Stimulated activated CD8-positive, alpha-beta memory T cell treated with anti-CD3 and anti-CD28 coated beads, Interleukin-15, amount 100 ng/mL, for 4 hours (primary cell): Measurements from ENCODE around the gene IQGAP1.

Experiments
- DNase-seq, 2 donors: peaks; one replicate each; pipeline ENCODE4 v3.0.0-alpha.2; 2020; ENCODE audit warnings: low read depth in 2 of 2

The IQGAP1 gene

GRCh38 chr15:90435652-90436337 is 47.8 kb downstream of the IQGAP1 start:
- no peak for DNase-seq

GRCh38 chr15:90436952-90437351 is 48.9 kb downstream of the IQGAP1 start:
- DNase-seq: no peak

GRCh38 chr15:90437516-90437915 is 49.5 kb downstream of the IQGAP1 start:
- DNase-seq: no peak

- DNase-seq: no peak
Observed at GRCh38 chr15:90439946-90440345, 51.9 kb downstream of the IQGAP1 start.

- DNase-seq: no peak
Observed at GRCh38 chr15:90441027-90441426, 53.0 kb downstream of the IQGAP1 start.

DNA sequence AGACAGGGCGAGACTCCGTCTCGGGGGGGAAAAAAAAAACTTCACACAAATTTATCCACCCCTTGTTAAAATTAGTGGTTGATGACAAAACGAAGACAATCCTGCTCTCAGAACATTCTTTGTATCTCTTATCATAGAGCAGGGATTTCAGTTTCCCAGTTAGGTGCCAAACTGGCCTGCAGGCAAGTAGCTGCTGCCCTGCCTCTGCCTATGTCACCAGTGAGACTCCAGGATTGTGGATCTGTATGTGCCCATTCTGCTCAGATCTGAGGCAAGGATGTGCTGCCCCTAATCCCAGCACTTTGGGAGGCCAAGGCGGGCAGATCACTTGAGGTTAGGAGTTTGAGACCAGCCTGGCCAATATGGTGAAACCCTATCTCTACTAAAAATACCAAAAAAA is 54.4 kb downstream of the IQGAP1 start:
- DNase-seq: no peak

DNA sequence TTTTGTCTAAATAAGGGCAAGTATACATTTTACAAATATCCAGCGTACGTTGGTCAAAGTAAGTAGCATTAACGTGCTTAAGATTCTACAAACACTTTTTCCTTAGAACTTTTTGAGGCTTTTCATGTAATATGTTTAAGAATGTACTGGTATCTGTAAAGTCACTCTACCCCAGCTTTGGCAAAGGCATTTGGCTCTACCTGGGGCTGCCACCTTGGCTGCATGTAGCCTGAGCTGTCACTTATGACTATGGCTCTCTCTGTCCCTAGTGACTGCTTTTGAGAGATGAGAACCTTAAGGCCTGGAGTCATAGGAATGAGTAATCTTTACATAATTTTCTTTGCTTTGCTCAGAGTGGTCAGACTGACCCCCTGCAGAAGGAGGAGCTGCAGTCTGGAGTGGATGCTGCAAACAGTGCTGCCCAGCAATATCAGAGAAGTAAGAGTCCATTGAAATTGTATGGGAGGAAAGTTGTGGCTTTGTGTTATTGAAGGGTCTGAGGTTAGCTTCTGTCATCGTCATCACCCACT is 61.2 kb downstream of the IQGAP1 start:
- DNase-seq: no peak

DNA sequence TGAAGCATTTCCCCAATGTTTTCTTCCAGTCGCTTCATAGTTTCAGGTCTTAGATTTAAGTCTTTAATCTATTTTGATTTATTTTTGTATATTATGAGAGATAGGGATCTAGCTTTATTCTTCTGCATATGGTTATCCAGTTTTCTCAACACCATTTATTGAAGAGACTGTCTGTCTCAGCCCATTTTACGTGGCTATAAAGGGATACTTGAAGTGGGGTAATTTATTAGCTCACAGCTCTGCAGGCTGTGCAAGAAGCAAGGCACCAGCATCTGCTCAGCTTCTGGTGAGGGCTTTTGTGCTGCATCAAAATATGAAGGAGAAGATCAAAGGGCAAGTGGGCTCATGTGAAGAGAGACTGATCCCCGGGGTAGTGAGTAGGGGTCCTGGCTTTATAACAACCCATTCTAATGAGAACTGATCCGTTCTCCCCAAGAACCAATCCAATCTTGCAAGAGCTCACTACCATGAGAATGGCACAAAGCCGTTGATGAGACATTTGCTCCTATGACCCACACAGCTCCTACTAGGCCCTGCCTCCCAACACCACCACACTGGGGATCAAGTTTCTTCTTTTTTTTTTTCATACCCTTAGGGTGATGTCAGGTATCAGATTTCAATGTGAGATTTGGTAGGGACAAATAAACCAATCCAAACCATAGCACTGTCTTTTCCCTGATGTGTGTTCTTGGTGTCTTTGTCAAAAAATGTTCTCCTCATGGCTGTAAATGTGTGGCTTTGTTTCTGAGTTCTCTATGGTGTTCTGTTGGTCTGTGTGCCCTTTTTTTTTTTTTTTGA is 63.2 kb downstream of the IQGAP1 start:
- DNase-seq: no peak

- no peak for DNase-seq
Observed at GRCh38 chr15:90456236-90456635, 68.2 kb downstream of the IQGAP1 start.

DNA sequence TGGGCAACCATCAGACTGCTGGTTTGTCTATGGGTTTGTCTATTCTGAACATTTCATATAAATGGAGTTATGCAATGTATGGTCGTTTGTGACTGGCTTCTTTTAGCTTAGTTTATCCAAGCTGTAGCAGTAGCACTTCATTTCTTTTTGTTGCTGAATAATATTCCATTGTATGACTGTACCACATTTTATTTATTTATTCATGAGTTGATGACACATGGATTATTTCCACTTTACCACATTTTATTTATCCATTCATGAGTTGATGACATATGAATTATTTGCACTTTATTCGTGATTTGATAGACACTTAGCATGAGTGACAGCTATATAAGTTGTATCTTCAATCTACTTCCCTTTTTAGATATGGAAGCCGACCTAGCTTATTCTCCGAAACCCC is 70.0 kb downstream of the IQGAP1 start:
- no peak for DNase-seq

DNA sequence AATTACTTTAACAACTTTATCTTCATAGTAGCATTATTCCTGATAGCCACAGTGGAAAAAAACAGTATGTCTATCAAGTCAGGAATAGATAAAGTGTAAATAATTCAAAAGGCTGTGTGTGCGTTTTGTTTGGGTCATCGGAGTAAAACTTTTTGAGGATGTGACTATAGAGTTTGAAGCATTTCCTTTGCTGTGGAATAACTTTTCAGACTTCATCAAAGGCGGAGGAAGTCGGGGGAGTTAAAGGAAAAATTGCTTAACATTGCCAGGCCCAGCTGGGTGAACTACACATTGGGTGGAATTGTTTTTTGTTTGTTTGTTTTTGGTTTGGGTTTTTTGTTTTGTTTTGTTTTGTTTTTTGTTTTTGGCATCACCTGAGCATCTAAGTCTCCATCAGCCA is 71.3 kb downstream of the IQGAP1 start:
- no peak for DNase-seq

- DNase-seq: no peak
Observed at GRCh38 chr15:90460142-90460824, 72.2 kb downstream of the IQGAP1 start.

GRCh38 chr15:90463381-90463780 is 75.3 kb downstream of the IQGAP1 start:
- no peak for DNase-seq

DNA sequence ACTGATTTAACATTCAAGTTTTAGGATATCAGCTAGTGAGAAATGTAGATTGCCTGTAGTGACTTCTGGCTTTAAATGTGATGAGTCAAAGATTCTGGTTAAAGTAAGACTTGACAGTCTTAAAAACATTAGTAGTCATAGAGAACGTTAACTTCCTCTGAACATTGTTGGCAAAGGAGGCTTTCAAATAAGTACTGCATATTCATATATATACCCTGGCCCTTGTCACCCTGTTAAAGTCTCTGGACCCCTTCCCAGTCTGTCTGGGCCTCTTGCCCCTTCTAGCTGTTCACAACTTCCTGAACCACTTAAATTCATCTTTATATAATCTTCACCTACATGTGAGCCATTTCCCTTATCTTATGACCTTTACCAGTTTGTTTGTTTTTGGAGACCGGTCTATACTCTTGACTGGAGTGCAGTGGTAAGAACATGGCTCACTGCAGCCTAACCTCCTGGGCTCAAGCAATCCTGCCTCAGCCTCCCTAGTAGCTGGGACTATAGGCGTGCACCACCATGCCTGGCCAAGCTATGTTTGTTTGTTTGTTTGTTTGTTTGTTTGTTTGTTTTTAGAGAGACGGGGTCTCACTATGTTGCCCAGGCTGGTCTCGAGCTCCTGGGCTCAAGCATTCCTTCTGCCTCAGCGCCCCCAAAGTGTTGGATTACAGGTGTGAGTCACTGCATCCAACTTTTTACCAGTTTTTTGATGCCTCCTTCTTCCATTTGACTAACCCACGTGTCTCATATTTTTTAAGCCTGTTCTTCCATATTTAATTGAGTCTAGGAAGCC is 77.3 kb downstream of the IQGAP1 start:
- DNase-seq: no peak

- no peak for DNase-seq
Observed at GRCh38 chr15:90465930-90466567, 78.0 kb downstream of the IQGAP1 start.

- DNase-seq: no peak
Observed at GRCh38 chr15:90469723-90470122, 81.7 kb downstream of the IQGAP1 start.

DNA sequence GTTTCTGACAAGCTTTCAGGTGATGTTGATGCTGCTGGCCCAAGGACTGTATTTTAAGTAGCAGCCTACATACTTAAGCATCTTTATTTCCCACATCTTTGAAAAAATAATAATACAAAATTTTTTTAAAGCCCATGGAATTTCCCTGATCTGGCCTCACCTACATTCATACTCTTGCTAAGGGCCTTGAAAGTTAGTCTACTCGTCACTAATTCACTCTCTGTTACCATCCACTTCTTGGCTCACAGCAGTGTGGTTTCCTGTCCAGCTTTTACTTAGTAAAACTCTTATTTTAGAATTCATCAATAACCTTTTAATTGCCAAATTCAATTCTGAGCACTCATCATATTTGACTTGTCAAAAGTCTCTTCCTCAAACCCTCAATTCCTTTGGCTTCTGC is 82.4 kb downstream of the IQGAP1 start:
- DNase-seq: no peak

DNA sequence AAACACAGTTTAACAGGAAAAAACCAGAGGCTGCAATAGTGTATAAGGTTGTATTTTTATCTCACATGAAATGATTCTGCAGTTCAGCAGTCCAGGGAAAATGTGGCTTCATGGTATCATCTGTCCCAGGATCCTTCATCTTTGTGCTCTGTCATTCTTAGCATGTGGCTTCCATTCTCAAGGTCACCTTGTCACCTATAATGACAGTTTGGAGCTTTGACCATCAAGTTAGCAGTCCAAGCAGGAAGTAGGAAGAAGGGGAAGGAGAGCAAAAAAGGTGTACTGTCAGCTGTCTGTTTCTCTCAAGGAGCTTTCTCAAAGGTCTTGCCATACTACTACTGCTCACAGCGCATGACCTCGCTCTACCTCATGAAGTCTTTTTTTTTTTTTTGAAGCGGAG is 83.1 kb downstream of the IQGAP1 start:
- DNase-seq: no peak

- no peak for DNase-seq
Observed at GRCh38 chr15:90471769-90472168, 83.7 kb downstream of the IQGAP1 start.

DNA sequence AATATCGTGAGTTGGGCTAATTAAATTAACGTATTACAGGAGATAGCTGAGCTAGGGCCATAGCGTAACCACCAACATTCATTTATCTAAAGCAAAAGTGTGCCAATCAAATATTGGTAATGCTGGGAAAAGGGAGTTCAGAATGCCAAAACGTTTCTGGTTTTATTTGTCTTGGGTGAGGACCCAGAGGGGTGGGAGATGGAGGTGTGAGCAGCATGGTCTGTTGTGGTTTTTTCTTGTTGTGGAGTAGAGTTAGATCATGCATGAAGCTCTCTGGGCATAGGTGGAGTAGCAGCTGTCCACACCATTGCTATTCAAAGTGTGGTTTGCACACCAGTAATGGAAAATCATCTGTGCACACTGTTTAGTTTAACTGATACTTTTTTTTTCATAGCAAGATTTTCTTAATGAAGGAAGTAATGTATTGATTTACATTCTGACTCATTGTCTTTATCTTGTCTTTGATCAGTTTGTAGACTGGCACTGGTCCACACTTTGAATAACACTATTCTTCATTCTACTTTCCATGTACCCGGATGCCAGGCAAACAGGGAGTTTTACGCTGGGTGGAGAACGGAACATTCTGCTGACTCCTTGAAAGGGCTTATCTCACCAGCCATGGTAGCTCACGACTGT is 90.9 kb downstream of the IQGAP1 start:
- DNase-seq: no peak

DNA sequence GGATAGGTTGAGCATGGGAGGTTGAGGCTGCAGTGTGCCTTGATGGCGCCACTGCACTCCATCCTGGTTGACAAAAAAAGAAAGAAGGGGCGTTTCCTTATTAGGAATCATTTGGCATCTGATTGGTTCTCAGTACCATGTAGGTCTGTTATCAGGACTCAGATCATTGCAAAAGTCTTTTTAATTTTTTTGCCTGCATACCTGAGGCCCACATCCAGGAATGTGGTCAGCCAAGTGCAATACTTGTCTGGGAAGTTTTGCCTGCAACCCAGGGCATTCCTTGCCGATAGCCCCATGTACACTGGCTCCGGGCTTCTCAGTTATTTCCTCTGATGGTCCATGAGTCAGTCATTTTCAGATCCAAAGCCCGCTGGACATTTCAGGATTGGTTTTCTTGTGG is 91.6 kb downstream of the IQGAP1 start:
- DNase-seq: no peak
